ENCODE results near the gene ASF1B. TPM values are rescaled to one million over a fixed set of nuclear protein-coding genes. Genes with fewer than 3 reads are reported as not detected.

ASF1B gene
- total RNA-seq, 1 experiment from 2014 or later = 67.4 TPM

- TF ChIP-seq CTCF (conservative IDR thresholded peaks at IDR 0.05) (no peak), EZH2 (IDR thresholded peaks at IDR 0.05; ENCODE audit: low read depth) (no peak)
- Histone ChIP-seq H2AFZ (no peak overlapping the region), H3K27me3 (ENCODE audit: insufficient read depth, low read depth) (no peaks in the 10 kb centered on the region), H3K79me2 (ENCODE audit: low read depth) (peaks cover 16% of the 10 kb centered on the region), H3K9me3 (ENCODE audit: insufficient read depth, low read depth) (no peaks in the 10 kb centered on the region), H3F3A (ENCODE audit: insufficient read depth, low read depth) (peaks cover 44% of the 10 kb centered on the region), H3K4me3 (no peak overlapping the region), H4K20me1 (ENCODE audit: insufficient read depth) (no peaks in the 10 kb centered on the region), H3K9me2 (ENCODE audit: insufficient read depth) (no peaks in the 10 kb centered on the region), H3K27ac (no peak overlapping the region), H3K4me1 (replicated peaks; ENCODE audit: insufficient read depth) (peaks cover 21% of the 10 kb centered on the region), H3K4me2 (no peak overlapping the region), H3K36me3 (ENCODE audit: low read depth) (no peaks in the 10 kb centered on the region)
- no TSS peak for BruUV-seq (replicated peaks)
- intact Hi-C loops (cut with micrococcal nuclease; ENCODE audit: unreplicated experiment) = no loop called here
- POLR2A ChIA-PET (ENCODE audit: unreplicated experiment) = no interaction called here
- CTCF ChIA-PET = no interaction called here
- no peak for DNase-seq
Measured at GRCh38 chr19:14120497-14120780, 15.9 kb downstream of the ASF1B start.

GRCh38 chr19:14119644-14120496 lies 16.5 kb downstream of the ASF1B start:
- Histone ChIP-seq H3K27ac (0 out of 2 replicates have a peak overlapping the region, but pooled peaks have one; percentile 65), H3K4me2 (no peak overlapping the region), H2AFZ (no peak overlapping the region), H3K9me3 (ENCODE audit: insufficient read depth, low read depth) (no peaks in the 10 kb centered on the region), H3K4me3 (no peak overlapping the region), H3K4me1 (replicated peaks; ENCODE audit: insufficient read depth) (peaks cover 21% of the 10 kb centered on the region), H4K20me1 (ENCODE audit: insufficient read depth) (no peaks in the 10 kb centered on the region), H3F3A (ENCODE audit: insufficient read depth, low read depth) (peaks cover 47% of the 10 kb centered on the region), H3K36me3 (ENCODE audit: low read depth) (no peaks in the 10 kb centered on the region), H3K9me2 (ENCODE audit: insufficient read depth) (no peaks in the 10 kb centered on the region), H3K27me3 (ENCODE audit: insufficient read depth, low read depth) (no peaks in the 10 kb centered on the region), H3K79me2 (ENCODE audit: low read depth) (peaks cover 16% of the 10 kb centered on the region)
- intact Hi-C loops (cut with micrococcal nuclease; ENCODE audit: unreplicated experiment) = loop anchor here (5.0 kb wide), 1 partner anchor 38 kb away; no protein-coding TSS in a partner anchor
- CTCF ChIA-PET = no interaction called here
- no peak for TF ChIP-seq CTCF (conservative IDR thresholded peaks at IDR 0.05)
- no peak for TF ChIP-seq EZH2 (IDR thresholded peaks at IDR 0.05; ENCODE audit: low read depth)
- TSS peak; percentile 1 for BruUV-seq (replicated peaks)
- no peak for DNase-seq
- POLR2A ChIA-PET (ENCODE audit: unreplicated experiment) = no interaction called here

GRCh38 chr19:14119146-14119545 lies 17.2 kb downstream of the ASF1B start:
- CTCF ChIA-PET = no interaction called here
- Histone ChIP-seq H3K4me3 (peak overlapping the region; percentile 75; the same call in 1 of the 2 replicates), H3K27ac (peak overlapping the region; percentile 65), H3K4me1 (replicated peaks; ENCODE audit: insufficient read depth) (peaks cover 21% of the 10 kb centered on the region), H3F3A (ENCODE audit: insufficient read depth, low read depth) (peaks cover 46% of the 10 kb centered on the region), H3K36me3 (ENCODE audit: low read depth) (no peaks in the 10 kb centered on the region), H3K27me3 (ENCODE audit: insufficient read depth, low read depth) (no peaks in the 10 kb centered on the region), H3K4me2 (peak overlapping the region; percentile 79), H3K79me2 (ENCODE audit: low read depth) (peaks cover 16% of the 10 kb centered on the region), H2AFZ (no peak overlapping the region), H3K9me2 (ENCODE audit: insufficient read depth) (no peaks in the 10 kb centered on the region), H4K20me1 (ENCODE audit: insufficient read depth) (no peaks in the 10 kb centered on the region), H3K9me3 (ENCODE audit: insufficient read depth, low read depth) (no peaks in the 10 kb centered on the region)
- no TSS peak for BruUV-seq (replicated peaks)
- POLR2A ChIA-PET (ENCODE audit: unreplicated experiment) = no interaction called here
- intact Hi-C loops (cut with micrococcal nuclease; ENCODE audit: unreplicated experiment) = loop anchor here (5.0 kb wide), 1 partner anchor 37 kb away; no protein-coding TSS in a partner anchor
- no peak for DNase-seq
- TF ChIP-seq CTCF (conservative IDR thresholded peaks at IDR 0.05) = no peak
- no peak for TF ChIP-seq EZH2 (IDR thresholded peaks at IDR 0.05; ENCODE audit: low read depth)
